IMR-90 (cell line): ENCODE data around the gene LRP1B. TPM values are rescaled to one million over a fixed set of nuclear protein-coding genes. Genes with fewer than 3 reads are reported as not detected.

Source experiments
- ATAC-seq: fragments of 200-7000 bp; cut with Tn5 transposase; 2 replicates; pipeline ENCODE4 v1.9.1; 2020; ENCODE audit warnings: low read depth, mild to moderate bottlenecking, moderate library complexity
- BruUV-seq: library from RNA; stranded (reverse); fragments of 400-500 nt; replicated peaks from 2 replicates; lab custom pipeline; 2021; lab: Mats Ljungman, UMichigan
- CTCF ChIA-PET: fragments of 300-600 bp; formaldehyde crosslinking; extraction: SDS; loops from one replicate; lab custom pipeline; 2021; ENCODE audit warnings: antibody characterized with exemption; lab: Yijun Ruan, JAX
- POLR2A ChIA-PET: fragments of 300-600 bp; sonication (Branson Sonifier 250); formaldehyde crosslinking; loops from one replicate; lab custom pipeline; 2022; ENCODE audit warnings: antibody characterized with exemption; ENCODE audit not compliant: unreplicated experiment; lab: Charles Lee
- DNase-seq: peaks from one replicate; pipeline ENCODE4 v3.0.0; 2013
- H2AFZ ChIP-seq: replicated peaks from 2 replicates; pipeline ENCODE3; 2013; ENCODE audit warnings: low read length, mild to moderate bottlenecking; ENCODE audit not compliant: poor library complexity
- H2AK5ac ChIP-seq: 2 replicates; pipeline ENCODE4 v1.6.1; 2013; ENCODE audit warnings: low read depth, low read length, inconsistent platforms
- H2AK9ac ChIP-seq: replicated peaks from 2 replicates; pipeline ENCODE3; 2013; ENCODE audit warnings: mild to moderate bottlenecking, low read depth, low read length, moderate library complexity; ENCODE audit not compliant: poor library complexity
- H2BK120ac ChIP-seq: 2 replicates; pipeline ENCODE4 v1.6.1; 2013; ENCODE audit warnings: low read depth, low read length, inconsistent platforms
- H2BK15ac ChIP-seq: 3 replicates; pipeline ENCODE4 v1.6.1; 2013; ENCODE audit warnings: low read depth, low read length, inconsistent platforms
- H2BK20ac ChIP-seq: 2 replicates; pipeline ENCODE4 v1.6.1; 2013; ENCODE audit warnings: low read depth, mild to moderate bottlenecking, inconsistent platforms, low read length, moderate library complexity
- H2BK5ac ChIP-seq: 2 replicates; pipeline ENCODE4 v1.6.1; 2013; ENCODE audit warnings: mild to moderate bottlenecking, low read depth, low read length, inconsistent platforms; ENCODE audit not compliant: poor library complexity, severe bottlenecking
- H3K14ac ChIP-seq: replicated peaks from 2 replicates; pipeline ENCODE4 v1.6.1; 2013; ENCODE audit warnings: low read depth, low read length, inconsistent platforms
- H3K18ac ChIP-seq: 2 replicates; pipeline ENCODE4 v1.6.1; 2013; ENCODE audit warnings: low read depth, low read length, control low read depth
- H3K23ac ChIP-seq: 2 replicates; pipeline ENCODE4 v1.6.1; 2013; ENCODE audit warnings: low read depth, low read length, inconsistent platforms
- H3K27ac ChIP-seq: 2 replicates; pipeline ENCODE4 v1.5.1; 2013; ENCODE audit warnings: mild to moderate bottlenecking, control low read depth, low read length; ENCODE audit not compliant: insufficient read depth
- H3K27me3 ChIP-seq: 2 replicates; pipeline ENCODE4 v1.6.1; 2013; ENCODE audit warnings: low read length; ENCODE audit not compliant: control insufficient read depth, insufficient read depth
- H3K36me3 ChIP-seq: 2 replicates; pipeline ENCODE4 v1.6.1; 2013; ENCODE audit warnings: low read length, mixed read lengths; ENCODE audit not compliant: control insufficient read depth, insufficient read depth
- H3K4ac ChIP-seq: 2 replicates; pipeline ENCODE4 v1.6.1; 2013; ENCODE audit warnings: low read depth, low read length, inconsistent platforms
- H3K4me1 ChIP-seq: 2 replicates; pipeline ENCODE4 v1.6.1; 2013; ENCODE audit warnings: low read length, mixed read lengths; ENCODE audit not compliant: control insufficient read depth, insufficient read depth
- H3K4me2 ChIP-seq: 2 replicates; pipeline ENCODE4 v1.6.1; 2013; ENCODE audit warnings: low read depth, mild to moderate bottlenecking, control low read depth, low read length, moderate library complexity
- H3K4me3 ChIP-seq: 2 replicates; pipeline ENCODE4 v1.5.1; 2013; ENCODE audit warnings: low read depth, mild to moderate bottlenecking, control low read depth, low read length, moderate library complexity; ENCODE audit not compliant: insufficient read depth
- H3K56ac ChIP-seq: 2 replicates; pipeline ENCODE4 v1.6.1; 2013; ENCODE audit warnings: low read length, inconsistent platforms; ENCODE audit not compliant: insufficient read depth; ENCODE audit errors: extremely low read depth
- H3K79me1 ChIP-seq, 2 experiments: 2 replicates each; pipeline ENCODE4 v1.6.1; 2013; ENCODE audit warnings: low read length in 2 of 2, inconsistent platforms in 1 of 2, low read depth in 1 of 2
- H3K9ac ChIP-seq: 2 replicates; pipeline ENCODE4 v1.6.1; 2013; ENCODE audit warnings: low read depth, low read length, control low read depth
- H3K9me1 ChIP-seq: 2 replicates; pipeline ENCODE4 v1.6.1; 2013; ENCODE audit warnings: low read length, inconsistent platforms; ENCODE audit not compliant: insufficient read depth
- H3K9me3 ChIP-seq: 2 replicates; pipeline ENCODE4 v1.6.1; 2013; ENCODE audit warnings: low read length; ENCODE audit not compliant: control insufficient read depth, insufficient read depth
- H4K20me1 ChIP-seq: 2 replicates; pipeline ENCODE4 v1.6.1; 2013; ENCODE audit warnings: low read length, inconsistent platforms; ENCODE audit not compliant: insufficient read depth
- H4K5ac ChIP-seq: 2 replicates; pipeline ENCODE4 v1.6.1; 2013; ENCODE audit warnings: mild to moderate bottlenecking, low read depth, low read length, control low read depth
- H4K8ac ChIP-seq, 2 experiments: 2 replicates each; pipeline ENCODE4 v1.6.1; 2013; ENCODE audit warnings: low read depth in 2 of 2, low read length in 2 of 2, control low read depth in 1 of 2, inconsistent platforms in 1 of 2
- H4K91ac ChIP-seq: 2 replicates; pipeline ENCODE4 v1.6.1; 2013; ENCODE audit warnings: low read depth, low read length, inconsistent platforms; ENCODE audit not compliant: insufficient read depth
- CEBPB ChIP-seq: IDR thresholded peaks from 2 replicates; pipeline ENCODE4 v1.6.1; 2012; ENCODE audit warnings: low read depth, low read length, improper control_type of control experiment
- MAFK ChIP-seq: IDR thresholded peaks from 2 replicates; pipeline ENCODE4 v1.6.1; 2012; ENCODE audit warnings: low read depth, low read length, improper control_type of control experiment
- WGBS, 2 experiments: methylation state at CpG; one replicate each; pipeline versions ENCODE4 v1.1.5 to v1.1.7; 2013; ENCODE audit warnings: missing lambda C conversion rate in 2 of 2; ENCODE audit not compliant: insufficient read length in 1 of 2; ENCODE audit errors: extremely low coverage in 2 of 2; 5-methylcytosine and 5-hydroxymethylcytosine counted together
- dilution Hi-C: fragments of 300-500 bp; cut with HindIII; formaldehyde crosslinking; loops from one replicate; pipeline ENCODE4 v1.14.3; 2018; ENCODE audit warnings: low sequenced_read_pairs; ENCODE audit not compliant: unreplicated experiment
- in situ Hi-C: fragments of 300-500 bp; cut with MboI; formaldehyde crosslinking; loops from 3 replicates; pipeline ENCODE4 v1.14.3; 2019; ENCODE audit warnings: low sequenced_read_pairs, inconsistent platforms, mixed read lengths
- intact Hi-C: fragments of 100-400 bp; cut with micrococcal nuclease; formaldehyde crosslinking; loops from 2 replicates; pipeline ENCODE4 v1.10.0; 2022
- polyA plus RNA-seq, 3 experiments: library from polyadenylated mRNA; depleted of rRNA; stranded (reverse); fragments of >200 nt; gene quantifications; 2 replicates each; pipeline ENCODE4 v1.2.3, GENCODE V29; 2012; ENCODE audit warnings: low replicate concordance in 1 of 3
- total RNA-seq: library from RNA; depleted of rRNA; stranded (reverse); fragments of >200 nt; gene quantifications from 2 replicates; pipeline ENCODE4 v1.2.3, GENCODE V29; 2012

Gene LRP1B
- total and polyA plus RNA-seq, 2 of the 4 experiments (the other 2 are of a cell fraction), result under 0.01 to 0.02 TPM

DNA sequence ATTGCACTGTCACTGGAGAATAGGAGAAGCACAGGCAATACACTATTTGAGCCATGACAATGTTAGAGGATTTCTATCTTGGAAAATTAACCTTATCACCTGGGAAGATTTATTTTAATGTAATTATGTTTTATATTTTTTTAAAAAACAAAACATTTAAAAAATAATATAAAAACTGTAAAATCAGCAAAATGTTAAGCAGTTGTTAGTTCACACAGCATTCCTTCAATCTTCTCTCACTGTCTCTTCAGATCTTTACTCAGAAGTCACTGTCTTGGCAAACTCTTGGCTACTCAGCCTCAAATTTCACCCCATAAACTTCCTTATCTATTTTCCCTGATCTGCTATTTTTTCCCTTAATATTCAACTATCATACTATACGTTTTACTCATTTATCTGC is 1322.6 kb downstream of the LRP1B start:
- ChIA-PET POLR2A (no interaction called here), CTCF (interaction anchor here (0.5 to 0.7 kb wide), 2 partner anchors 34 to 114 kb away, joined by 3 to 4 read pairs; no protein-coding TSS in a partner anchor)
- Histone ChIP-seq H3K4me1 (no peaks in the 10 kb centered on the region), H3K23ac (no peak overlapping the region), H3K14ac (no peak overlapping the region), H4K8ac (no peak overlapping the region), H3K9me3 (no peaks in the 10 kb centered on the region), H2BK20ac (no peak overlapping the region), H3K79me1 (no peaks in the 10 kb centered on the region), H4K91ac (no peak overlapping the region), H3K4me2 (no peak overlapping the region), H3K9ac (no peak overlapping the region), H3K27me3 (no peaks in the 10 kb centered on the region), H3K4ac (no peak overlapping the region), H2BK5ac (no peak overlapping the region), H4K20me1 (no peaks in the 10 kb centered on the region), H2AK5ac (no peak overlapping the region), H3K27ac (no peak overlapping the region), H3K56ac (no peak overlapping the region), H3K36me3 (no peaks in the 10 kb centered on the region), H2BK120ac (no peak overlapping the region), H4K5ac (no peak overlapping the region), H3K4me3 (no peak overlapping the region), H2AFZ (no peak overlapping the region), H3K18ac (no peak overlapping the region), H3K9me1 (no peaks in the 10 kb centered on the region), H2BK15ac (no peak overlapping the region), H2AK9ac (no peak overlapping the region)
- TF ChIP-seq MAFK (peak; percentile 45), CEBPB (no peak)
- in situ Hi-C loops, result no loop called here
- dilution Hi-C loops, result no loop called here
- ATAC-seq (no peak), DNase-seq (no peak)
- no TSS peak for BruUV-seq
- no CpG with 5 or more reads among the region's 1 CpG for WGBS, 2 experiments
- intact Hi-C loops, result no loop called here
